ENCODE measurements around the gene ATXN10.

ATXN10 gene

DNA sequence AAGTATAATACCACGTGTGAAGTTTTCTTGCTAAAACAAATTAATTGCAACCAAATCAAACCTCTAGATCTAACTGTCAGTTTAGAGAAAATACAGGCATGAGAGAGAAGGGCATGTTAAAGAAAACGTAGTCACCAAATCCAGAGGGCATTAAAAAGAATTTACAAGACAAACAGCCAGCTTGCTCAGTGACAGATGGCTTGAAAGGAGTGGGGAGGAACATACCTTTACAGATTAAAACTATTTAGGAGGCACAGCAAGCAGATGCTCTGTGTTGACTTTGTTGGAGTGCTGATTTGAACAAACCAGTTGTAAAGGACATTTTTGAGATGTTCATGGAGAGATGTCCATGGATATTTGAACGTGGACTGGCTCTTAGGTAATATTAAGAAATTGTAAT, 96.9 kb downstream of the ATXN10 start:
- DNase-seq: no peak

DNA sequence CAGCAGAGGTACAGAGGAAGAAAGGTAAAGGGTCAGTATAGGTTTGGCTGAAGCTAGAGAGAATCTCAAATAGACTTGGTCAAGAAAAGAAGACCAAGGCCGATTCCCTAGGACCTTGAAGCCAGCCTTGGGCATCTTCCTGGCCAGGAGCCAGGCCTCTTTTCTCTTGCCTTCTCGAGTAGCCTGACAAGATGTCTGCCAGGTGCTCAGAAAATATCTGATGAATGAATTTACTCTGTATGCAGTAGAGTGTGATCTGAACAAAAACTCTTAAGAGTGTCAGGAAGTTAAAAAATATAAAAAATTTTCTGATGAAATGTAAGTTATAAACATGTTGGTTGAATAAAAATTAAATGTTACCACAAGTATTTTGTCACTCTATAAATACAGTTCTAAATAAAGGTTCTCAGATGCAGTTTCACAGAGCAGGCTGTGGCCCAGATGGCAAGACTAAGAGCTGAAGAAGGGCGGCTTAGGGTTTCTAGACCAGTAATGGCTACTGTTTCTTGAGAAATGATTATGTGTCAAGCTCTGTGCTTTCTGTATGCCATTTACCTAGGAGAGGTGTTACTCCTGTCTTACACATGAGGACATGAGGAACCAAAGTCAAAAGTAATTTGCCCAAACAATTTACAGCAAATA, 98.1 kb downstream of the ATXN10 start:
- no peak for DNase-seq

- DNase-seq: no peak
Observed at GRCh38 chr22:45770506-45770905, 98.9 kb downstream of the ATXN10 start.

DNA sequence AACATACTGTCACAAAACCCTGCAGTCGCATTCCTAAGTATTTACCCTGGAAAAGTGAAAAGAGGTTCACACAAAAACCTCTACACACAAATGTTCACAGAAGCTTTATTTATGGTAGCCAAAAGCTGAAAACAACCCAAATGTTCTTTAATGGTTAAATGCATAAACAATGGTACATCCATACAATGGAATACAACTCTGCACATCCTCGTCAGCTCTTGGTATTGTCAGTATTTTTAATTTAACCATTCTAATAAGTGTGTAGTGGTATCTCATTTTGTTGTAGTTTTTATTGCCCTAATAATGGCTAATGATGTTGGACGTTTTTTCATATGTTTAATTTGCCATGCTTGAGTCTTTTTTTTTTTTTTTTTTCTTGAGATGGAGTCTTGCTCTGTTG, 99.4 kb downstream of the ATXN10 start:
- DNase-seq: no peak

DNA sequence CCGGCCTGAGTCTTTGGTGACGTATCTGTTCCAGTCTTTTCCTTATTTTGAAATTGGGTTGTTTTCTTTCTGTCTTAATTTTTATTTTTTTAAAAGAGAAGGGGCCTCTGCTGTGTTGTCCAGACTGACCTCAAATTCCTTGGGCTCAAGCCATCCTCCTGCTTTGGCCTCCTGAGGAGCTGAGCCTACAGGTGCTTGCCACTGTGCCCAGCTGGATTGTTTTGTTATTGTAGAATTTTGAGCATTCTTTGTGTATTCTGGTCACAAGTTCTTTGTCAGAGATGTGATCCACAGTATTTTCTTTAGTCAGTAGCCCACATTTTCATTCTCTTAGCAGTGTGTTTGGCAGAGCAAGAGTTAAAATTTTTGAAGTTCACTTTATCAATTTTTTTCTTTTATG, 100.1 kb downstream of the ATXN10 start:
- DNase-seq: no peak

DNA sequence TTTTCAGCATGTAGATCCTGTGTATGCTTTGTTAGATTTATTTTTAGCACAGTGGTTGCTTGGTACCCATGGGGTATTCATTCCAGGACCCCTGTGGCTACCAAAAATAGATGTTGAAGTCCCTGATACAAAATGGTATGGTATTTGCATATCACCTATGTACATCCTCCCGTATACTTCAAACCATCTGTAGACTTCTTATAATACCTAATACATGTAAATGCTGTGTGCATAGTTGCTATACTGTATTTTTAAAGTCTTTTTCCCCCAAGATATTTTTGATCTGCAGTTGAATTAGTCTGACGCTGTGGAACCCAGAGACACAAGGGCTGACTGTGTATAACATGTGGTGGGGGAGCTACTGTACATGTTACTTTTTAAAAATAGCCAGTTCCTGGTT, 101.1 kb downstream of the ATXN10 start:
- no peak for DNase-seq

- no peak for DNase-seq
Observed at GRCh38 chr22:45774001-45774670, 102.5 kb downstream of the ATXN10 start.

- no peak for DNase-seq
Observed at GRCh38 chr22:45775062-45775461, 103.4 kb downstream of the ATXN10 start.

DNA sequence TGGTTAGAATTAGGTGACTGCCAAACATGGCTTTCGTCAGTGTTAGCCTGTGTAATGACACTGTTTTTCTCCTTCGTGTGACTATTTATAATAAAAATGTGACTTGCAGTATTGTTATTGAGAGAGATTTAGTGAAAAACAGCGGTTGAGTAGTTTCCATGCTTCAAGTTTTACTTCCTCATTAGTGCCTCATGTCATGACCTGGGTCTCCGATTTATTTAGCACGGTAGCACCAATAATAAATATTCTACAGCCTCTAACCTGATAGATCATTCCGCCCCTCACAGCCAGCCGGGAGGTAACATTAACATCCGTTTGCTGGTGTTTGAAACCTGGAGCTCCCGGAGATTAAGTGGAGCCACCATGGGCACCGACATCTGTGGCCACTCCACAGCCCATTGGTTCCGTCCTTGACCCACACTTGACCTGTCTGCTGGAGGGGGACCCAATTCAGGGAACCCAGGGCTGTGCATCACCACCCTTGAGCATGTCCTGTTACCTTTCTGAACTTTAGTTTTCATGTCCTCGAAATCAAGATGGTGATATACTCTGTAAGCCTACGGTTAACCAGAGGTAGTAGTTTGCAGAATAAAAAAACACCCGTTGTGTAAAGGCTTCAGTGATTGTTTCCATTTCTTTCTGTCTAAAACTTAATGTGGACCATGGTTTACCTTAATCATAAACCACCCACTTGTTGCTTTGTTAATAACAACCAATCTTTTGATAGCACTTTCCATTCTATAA, 104.1 kb downstream of the ATXN10 start:
- DNase-seq: no peak

DNA sequence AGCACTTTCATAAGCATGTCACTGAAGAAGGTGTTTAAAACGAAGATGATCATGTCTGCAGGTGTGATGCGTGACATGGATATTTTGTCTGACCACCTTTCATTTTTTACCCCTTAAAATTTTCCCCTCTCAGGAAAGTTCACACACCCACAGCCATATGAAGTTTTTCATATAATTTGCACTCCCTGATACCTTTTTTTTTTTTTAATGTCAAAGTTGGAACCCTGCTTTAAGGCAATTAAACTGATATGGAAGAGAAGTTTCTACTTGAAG, 104.6 kb downstream of the ATXN10 start:
- DNase-seq: no peak

DNA sequence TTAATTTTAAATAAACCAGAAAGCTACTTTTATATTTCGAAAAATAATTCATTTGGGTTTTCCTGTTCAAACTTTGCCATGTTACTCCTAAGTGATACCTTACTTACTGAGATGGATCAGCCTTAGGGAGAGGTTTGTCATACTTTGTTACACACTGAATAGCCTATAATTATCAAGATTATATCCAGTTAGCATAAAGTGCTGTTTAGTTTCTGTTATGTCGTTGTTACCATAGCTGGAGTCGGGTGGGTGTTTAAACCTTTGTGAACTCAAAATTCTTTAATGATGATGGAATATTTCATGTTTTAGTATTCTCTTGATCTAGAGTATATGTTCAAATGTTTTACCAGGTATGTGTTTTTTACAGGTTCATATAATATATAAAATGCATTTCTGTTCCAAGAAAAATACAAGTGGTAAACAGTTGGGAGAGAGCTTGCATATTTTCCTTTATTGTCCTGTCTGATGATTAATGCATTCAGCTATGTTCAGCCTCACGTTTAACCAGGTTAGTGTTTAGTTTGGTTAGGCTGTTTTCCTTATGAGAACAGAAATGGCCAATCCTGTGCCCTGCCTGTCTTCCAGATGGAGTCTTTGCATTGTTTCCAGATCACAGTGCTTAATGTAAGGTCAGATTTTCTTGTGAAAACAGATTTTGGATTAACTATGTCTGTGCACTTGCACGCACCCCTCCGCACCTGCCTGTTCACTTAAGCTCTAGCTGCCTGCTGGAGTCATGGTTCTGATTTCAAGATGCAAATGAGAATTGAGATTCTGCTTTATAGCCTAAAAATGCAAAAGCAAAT, 105.6 kb downstream of the ATXN10 start:
- no peak for DNase-seq

DNA sequence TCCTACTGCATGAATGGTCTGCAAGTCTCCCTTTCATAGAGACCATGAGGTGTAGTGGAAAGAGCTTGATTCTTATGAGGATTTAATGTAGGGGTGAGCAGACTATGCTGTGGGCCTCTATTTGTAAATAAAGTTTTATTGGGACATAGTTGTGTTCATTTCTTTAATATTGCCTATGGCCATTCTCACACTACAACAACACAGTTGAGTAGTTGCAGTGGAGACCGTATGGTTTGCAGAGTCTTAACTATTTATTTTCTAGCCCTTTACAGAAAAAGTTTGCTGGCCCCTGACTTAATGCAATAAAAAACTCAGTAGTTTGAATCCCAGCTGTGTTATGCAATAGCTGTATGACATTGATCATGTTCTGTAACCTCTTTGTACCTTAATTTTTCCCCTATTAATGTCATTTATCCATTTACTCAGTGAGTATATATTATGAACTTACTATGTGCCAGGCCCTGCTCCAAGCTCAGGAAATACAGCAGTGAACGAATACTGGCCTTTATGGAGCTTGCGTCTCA, 106.3 kb downstream of the ATXN10 start:
- DNase-seq: no peak

DNA sequence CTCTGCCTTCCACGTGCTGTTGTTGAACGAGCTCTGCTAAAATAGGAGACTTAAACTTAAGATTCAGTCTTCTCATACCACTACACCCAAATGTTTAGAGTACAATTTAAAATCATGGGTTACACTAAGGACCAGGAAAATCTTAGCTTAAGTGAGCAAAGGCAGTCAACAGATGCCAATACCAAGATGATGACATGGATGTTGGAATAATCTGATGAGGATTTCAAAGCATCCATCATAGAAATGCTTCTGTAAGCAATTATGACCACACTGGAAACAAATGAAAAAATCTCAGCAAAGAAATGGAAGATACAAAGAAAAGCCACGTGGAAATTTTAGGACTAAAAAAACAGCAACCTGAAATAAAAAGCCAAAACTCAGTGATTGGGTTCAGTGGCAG, 109.8 kb downstream of the ATXN10 start:
- DNase-seq: no peak

GRCh38 chr22:45781966-45782365, 110.3 kb downstream of the ATXN10 start:
- no peak for DNase-seq

DNA sequence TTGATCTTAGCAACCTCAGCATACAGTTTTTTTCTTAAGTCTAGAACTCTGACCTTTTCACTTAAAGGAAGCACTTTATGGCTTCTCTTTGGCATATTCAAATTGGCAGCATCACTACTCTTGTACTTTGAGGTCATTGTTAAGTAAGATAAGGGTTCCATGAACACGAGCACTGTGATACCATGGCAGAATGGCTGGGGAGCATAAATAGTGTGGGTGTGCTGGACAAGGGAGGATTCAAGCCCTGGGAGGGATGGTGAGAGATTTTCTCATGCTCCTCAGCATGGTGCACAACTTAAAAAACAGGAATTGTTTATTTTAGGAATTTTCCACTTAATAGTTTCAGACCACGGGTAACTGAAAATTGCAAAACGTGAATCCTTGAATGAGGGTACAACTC, 111.4 kb downstream of the ATXN10 start:
- DNase-seq: no peak

GRCh38 chr22:45783690-45784089, 112.1 kb downstream of the ATXN10 start:
- no peak for DNase-seq

DNA sequence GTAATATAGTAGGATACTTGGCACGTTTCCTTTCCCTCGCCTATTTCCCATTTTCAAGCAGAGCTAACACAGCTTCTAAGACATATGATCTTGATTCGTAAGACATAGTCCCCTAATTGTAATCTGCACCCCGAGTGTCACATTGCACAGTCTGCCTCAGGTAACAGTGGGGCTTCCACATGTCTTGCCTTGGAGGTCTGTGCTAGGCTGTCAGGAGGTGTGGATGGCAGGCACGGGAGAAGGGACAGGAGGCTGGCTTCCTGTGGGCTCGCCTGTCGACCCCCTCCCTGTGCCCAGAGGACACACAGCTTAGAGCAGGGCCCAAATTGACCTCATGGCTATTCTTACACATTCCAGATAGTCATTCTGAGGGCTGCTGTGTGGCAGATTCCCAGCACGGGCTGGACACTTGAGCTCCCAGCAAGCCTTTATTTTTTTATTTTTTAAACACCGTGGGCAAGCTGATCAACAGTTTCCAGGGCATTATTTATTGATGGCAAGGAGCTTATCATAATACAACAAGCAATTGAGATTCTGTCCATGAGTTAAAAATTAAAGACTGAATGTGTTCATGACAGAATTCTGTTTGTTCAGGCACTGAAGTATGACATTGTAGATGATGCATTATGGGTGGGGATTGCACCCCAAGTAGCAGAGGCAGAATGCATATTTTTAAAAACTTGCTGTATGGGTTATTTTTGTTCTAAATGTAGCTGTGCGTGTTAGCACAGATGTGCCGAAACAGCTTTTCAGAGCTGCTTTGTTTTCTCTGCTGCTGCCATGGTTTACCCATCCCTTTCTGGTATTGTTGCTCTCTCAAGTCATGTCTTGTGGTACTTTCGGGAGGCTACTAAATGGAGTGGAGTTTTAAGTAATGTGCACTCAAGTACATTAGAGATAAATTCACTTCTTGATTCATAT, 113.0 kb downstream of the ATXN10 start:
- peak; percentile 12 for DNase-seq

DNA sequence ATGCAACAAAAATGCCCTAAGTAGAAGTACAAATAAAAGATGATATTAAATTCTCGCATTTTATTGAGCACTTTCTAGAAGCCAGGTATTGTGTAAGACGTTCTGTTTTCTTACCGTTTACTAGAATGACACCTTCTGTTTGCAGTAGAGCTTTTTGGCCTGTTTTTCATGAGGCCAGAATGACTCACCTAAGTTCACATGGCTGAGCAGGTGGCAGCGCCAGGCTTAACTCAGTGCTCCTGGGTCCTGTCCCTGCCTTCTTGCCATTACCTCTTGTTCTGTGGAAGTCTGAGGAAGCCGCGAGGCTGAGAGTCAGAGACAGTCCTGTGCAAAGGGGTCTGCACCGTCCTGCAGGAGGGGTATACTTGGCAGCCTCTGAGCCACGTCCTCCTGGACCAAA, 113.8 kb downstream of the ATXN10 start:
- DNase-seq: no peak

- DNase-seq: no peak
Observed at GRCh38 chr22:45786726-45787125, 115.1 kb downstream of the ATXN10 start.

DNA sequence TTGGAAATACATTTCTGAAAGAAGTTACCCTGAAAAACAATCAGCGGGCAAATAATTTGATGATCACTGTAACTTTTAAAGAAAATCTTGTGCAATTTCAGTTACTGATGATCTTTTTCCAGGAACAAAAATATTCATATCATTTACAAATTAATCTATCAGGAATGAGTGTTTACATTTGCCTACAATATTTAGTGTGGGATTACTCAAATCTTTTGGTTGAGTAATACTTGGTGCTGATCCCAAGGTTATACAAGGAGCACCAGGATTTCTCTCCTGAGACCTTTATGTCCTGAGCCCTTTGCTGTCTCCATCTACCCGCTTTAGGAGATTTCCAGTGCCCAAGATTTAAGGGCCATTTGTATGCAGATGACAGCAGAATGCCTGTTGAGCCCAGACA, 116.1 kb downstream of the ATXN10 start:
- DNase-seq: no peak

DNA sequence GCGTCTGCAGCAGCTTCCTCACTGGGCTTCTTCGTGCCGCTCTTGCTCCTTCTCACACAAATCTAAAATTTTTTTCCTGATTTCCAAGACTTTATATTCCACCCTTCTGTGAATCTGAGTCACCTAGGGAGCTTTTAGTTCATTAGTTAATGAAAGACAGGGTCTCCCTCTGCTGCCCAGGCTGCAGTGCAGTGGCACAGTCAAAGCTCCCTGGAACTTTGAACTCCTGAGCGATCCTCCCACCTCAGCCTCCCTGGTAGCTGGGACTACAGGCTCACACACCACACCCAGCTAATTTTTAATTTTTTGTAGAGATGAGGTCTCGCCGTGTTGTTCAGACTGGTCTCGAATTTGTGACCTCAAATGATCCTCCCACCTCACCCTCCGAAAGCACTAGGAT, 116.9 kb downstream of the ATXN10 start:
- no peak for DNase-seq

- DNase-seq: no peak
Observed at GRCh38 chr22:45790401-45790800, 118.8 kb downstream of the ATXN10 start.
